HG03442 (cell line): Measurements from ENCODE around the gene SH3PXD2B.
"Not testable (repeated sequence)": the region's sequence is repeated elsewhere in the genome, so short reads cannot be mapped to it uniquely, and the experiment has no call there.

Experiments
- ATAC-seq: cut with Tn5 transposase; IDR thresholded peaks from one replicate; pipeline ENCODE4 v1.9.1; 2021; ENCODE audit warnings: mild to moderate bottlenecking, moderate library complexity; ENCODE audit not compliant: unreplicated experiment

SH3PXD2B gene

DNA sequence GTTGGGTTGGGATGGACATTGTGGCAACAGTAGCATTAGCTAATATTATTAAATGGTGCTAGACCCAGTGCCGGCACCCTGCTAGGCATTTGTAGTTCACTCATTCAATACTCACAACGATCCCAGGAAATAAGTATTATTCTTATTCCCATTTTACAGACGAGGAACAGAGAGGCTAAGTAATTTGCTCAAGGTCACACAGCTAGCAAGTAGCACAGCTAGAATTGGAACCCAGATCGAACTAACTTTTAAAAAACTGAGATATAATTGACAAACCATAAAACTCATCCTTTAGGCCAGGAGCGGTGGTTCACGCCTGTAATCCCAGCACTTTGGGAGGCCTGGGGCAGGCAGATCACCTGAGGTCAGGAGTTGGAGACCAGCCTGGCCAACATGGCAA lies 79.5 kb downstream of the SH3PXD2B start:
- no peak for ATAC-seq

DNA sequence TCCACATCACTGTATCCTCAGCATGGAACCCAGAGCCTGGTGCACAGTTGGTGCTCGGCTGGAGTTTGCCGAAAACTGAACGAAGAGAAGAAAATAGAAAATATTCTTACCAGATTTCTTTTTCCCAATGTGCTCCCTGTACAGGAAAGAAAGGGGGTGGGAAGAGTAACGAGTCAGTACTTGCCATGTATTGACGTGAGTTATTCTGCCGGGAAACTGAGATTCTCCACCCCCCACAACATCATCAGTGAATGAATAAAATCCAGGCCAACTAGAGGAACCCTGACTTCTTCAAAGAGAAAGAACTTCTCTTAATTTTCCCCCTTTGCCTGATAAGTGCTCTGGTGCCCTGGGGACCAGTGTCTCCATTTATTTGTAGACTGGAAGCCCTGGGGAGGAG lies 80.6 kb downstream of the SH3PXD2B start:
- no peak for ATAC-seq

DNA sequence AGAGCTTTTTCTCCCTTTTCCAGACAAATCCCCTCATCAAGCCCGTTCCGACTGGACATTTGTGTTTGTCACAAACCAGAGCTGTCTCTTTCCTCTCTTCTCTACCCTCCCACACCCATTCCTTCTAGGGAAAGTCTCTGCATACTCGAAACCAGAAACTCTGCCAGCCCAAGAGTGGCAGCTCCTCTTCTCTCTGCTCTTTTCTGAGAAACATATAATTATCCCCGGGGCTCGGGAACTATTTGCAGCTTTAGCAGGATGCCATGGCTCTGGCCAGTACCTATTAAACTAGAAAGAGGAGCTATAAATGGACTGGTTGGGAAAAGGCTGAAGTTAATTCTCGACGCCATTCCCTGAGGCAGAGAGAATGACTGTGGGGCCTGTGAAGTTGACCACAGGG lies 82.6 kb downstream of the SH3PXD2B start:
- ATAC-seq = no peak

DNA sequence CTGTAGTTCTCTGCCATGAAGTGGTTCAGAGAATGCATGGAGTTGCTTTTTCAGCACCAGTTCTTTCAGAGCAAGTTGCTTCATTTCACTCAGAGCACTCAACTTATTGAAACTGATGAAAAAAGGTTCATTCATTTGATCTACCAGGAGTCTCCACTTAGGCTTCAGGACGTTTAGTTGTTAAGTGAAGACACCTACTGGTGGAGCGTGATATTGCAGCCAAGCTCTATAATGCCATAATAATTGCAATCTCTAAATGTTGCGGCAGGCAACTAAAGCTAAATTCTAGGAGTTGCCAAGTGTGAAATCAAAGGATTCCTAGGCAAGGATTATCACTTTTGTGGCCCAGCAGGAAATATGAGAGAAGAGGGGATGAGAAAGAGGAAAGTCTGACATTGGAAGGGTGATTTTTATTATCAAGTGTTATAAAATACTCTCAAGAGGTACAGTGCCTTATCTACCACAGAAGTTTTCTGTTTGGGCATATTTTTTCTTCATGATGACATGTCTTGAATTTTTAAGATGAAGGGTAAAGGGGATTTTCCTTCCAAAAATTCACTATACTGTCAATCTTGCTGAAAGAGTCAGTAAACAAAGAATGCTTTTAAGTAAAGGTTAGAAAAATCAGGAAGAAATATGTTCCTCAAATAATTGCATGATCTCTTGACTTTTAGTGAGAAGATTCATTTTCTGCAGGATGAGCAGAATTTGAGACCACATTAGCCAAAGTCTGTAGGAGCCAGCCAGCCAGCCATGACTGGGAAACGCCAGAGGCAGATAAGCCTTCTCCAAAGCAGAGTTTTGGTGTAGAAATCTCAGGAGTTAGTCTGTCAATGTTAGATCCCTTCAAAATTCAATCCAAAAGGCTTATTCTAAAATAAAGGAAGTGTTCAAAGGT lies 83.4 kb downstream of the SH3PXD2B start:
- ATAC-seq = no peak

DNA sequence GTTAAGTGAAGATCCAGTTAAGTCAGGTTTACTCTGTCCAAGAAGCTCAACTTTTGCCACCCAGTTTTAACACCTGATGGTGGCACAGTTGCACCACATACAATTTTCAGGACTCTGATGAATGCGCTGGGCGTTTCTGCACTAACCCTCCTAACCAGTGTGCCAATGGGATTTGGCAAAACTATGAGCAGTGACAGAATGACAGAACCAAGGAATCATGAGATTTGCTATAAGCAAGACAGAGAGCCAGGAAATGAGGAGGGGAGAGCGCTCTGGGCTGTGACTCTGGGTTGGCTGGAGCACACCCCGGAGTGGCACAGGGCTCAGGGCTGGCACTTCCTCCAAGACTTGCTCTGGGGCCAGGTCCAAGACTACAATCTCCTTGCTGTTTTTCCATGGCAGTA lies 84.1 kb downstream of the SH3PXD2B start:
- no peak for ATAC-seq

DNA sequence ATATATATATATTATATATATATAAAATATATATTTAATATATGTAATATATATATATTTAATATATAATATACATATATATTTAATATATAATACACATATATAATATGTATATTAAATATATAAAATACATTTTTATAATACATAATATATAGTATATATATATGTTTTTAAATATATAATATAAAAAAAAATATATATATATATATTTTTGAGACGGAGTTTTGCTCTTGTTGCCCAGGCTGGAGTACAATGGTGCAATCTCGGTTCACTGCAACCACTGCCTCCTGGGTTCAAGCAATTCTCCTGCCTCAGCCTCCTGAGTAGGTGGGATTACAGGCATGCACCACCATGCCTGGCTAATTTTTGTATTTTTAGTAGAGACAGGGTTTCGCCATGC lies 85.6 kb downstream of the SH3PXD2B start:
- not testable (repeated sequence) for ATAC-seq

DNA sequence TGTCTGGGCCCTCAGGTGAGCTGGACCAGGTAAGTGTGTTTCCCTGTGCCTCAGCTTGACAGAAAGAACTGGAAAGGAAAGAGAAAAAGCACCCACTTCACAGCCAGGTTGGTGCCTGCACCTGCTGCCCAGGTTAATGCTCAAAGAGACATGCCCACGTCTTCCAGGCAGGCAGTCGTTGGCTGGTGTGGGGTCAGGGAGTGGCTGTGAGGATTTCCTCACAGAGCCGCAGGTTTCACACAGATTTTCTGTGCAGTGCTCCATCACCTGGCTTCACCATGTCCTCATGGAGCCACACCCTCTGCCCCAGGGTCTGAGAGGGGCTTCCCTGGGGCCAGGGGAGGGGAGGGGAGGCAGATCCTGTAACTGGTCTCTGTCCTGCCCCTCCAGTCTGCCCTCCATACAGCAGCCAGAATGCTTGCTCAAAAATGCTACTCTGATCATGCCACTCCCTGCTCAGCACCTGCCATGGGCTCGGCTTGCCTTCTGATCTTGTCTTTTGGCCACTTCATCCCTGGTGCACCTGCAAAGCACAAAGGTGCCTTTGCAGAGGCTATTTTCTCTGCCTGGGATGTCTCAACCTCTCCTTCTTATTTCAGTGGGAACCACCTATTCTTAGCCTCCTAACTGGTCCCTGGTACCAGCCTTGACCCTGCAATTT lies 88.2 kb downstream of the SH3PXD2B start:
- ATAC-seq = no peak

DNA sequence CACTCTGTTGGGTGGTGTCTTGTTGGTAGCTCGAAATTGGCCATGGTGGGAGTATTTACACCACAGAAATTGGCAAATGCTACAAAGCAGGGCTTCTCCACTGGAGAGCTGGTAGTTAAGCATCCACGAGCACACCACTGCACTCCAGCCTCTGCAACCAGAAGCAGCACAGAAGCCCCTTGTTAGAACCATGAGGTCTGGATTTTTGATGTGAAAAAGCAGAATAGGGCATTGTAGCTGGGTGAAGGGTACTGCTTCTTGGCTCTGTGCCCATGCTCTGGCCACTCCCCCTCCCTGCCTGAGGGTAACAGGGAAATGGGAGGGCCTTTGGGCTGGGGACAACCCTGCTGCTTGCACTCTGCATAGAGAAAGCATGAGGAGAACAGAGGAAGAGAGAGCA lies 89.6 kb downstream of the SH3PXD2B start:
- no peak for ATAC-seq

DNA sequence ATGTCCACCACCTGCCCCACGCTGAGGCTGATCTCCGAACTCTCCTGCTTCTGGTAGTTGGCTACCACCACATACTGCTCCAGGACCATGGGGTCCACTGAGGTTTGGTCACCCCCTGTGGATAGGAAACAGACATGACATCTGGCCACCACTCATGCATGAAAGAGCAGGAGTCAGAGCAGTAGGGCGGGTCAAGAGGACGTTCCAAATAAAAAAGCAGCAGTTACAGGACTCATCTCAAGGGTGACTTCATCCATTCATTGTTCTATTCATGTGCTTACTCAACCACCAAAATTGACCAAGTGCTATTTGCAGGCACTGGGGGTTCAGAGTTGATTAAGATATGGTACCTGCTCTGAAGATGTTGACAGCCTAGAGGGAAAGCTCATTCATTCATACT lies 91.6 kb downstream of the SH3PXD2B start:
- no peak for ATAC-seq

DNA sequence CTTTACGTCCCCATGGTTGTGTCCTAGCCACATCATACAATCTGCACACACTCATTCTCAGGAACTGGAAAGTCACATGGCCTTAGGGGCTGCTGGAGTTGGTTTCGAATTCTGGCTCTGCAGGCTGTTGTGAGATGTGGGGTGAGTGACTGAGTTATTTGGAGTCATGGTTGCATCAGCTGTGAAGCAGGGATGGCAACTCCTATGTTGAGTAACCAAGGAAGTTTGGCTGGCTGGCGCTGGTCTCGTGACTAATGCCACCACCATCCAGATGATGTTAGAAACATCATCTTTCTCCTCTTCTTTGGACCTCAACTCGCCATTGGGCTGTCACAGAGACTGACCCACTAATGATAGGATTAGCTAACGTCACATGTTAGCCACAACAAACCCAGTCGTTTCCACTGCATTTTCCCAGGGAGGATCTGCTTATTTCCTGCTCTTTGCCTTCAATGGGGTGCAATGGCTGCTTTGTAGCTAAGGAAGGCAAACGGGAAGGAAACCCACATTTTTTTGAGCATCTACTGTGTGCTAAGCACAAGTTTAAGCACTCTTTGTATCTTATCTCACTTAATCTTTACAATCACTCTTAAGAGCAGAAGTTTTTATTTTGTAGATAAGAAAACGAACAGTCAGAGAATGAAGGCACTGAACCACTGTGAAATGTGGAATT lies 92.6 kb downstream of the SH3PXD2B start:
- peak; percentile 66 for ATAC-seq

DNA sequence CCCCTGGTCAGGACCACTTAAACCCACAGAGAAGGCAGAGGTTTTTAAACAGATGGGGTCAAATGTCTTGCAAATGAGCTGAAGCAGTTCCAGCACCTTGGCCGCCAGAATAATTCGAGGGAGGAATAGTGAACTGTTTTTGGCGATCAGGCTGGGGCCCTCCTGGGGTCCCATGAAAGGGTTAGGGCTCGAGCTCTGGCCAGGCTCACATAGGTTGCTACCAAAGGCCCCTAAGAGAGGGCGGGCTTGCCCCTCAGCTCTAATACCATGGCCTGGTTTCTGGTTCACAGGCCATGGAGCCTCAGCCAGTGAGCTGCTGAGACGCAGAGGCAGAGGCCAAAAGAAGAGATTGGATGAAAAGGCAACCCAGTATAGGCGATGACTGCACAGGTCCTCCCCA lies 96.0 kb downstream of the SH3PXD2B start:
- no peak for ATAC-seq

DNA sequence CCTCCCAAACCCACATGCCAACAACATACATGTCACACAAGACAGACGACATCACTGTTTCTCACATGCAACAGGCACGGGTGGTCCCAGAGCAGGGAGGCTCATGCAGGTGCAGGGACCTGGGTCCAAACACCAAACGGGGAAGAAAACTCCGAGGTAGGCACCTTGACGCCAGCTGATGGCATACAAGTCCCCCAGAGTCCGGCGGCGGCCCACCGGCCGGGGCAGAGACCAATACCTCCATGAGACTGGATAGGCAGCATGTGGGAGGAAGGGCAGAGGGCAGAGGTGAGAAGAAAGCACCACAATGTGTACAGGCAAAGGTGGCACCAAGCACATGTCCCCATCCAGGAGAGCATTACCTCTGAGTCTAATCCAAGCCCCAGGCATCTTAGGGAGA lies 97.8 kb downstream of the SH3PXD2B start:
- no peak for ATAC-seq

DNA sequence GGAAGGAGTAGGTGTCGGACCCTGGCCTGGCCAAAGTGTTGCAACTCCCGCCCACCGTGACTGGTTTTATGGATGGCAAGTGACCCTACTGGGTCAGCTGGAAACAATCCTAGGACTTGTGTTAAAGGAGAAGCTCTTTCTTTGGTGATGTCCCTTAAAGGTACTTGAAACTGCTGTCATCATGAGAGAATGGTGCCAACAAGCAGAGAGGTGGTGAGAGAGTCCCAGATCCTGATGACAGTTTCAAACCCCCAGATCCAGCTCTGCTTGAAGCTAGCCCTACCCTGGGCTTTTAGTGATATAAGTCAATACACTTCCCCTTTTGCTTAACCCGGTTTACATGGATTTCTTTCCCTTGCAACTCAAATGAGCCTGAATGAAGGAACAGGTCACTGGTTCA lies 98.3 kb downstream of the SH3PXD2B start:
- no peak for ATAC-seq

DNA sequence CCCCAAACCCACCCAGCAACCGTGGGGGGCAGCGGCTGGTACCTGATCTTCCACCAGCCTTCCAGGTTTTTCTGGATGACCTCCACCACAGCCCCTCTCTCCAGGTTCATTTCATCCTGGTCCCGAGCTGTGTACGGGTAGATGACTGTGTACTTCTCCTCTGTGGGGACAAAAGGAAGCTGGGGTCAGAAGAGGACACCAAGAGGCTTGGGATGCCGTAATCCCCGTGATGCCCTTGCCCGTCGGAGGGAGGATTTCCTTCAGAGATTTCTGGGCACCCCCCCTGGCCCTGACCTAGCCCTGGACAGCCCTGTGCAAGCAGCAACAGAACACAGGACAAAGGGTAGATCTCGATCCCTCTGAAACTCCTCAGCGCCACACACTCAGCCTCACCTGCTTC lies 100.5 kb downstream of the SH3PXD2B start:
- ATAC-seq = no peak

DNA sequence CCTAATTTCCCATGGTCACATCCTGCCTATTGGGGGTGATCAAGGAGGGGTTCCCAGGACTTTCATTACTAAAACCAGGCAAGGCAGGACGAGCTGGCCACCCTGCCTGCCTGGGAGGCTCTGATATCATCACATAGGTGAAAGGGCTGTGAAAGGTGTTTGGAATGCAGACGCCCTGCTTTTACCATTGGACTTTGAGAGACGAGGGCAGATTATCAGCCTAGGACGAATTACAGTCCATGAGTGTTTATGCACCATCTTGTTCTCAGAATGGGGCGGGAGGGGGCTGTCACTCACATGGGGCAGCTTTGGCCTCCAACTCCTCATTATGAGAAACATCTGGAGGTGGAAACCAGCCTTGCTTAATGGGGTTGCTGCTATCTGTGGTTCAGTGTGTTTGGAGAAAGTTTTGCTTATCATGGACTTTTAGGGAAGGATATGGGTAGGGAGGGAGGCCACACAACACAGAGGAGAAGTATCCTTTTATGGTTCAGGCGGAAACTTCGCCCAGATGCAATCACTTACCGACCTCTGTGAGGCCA lies 101.0 kb downstream of the SH3PXD2B start:
- no peak for ATAC-seq

DNA sequence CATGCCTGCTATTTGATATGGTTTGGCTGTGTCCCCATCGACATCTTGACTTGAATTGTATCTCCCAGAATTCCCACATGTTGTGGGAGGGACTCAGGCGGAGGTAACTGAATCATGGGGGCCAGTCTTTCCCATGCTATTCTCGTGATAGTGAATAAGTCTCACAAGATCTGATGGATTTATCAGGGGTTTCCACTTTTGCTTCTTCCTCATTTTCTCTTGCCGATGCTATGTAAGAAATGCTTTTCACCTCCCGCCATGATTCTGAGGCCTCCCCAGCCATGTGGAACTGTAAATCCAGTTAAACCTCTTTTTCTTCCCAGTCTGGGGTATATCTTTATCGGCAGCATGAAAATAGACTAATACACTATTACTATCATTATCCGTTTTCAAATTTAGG lies 101.8 kb downstream of the SH3PXD2B start:
- not testable (repeated sequence) for ATAC-seq

DNA sequence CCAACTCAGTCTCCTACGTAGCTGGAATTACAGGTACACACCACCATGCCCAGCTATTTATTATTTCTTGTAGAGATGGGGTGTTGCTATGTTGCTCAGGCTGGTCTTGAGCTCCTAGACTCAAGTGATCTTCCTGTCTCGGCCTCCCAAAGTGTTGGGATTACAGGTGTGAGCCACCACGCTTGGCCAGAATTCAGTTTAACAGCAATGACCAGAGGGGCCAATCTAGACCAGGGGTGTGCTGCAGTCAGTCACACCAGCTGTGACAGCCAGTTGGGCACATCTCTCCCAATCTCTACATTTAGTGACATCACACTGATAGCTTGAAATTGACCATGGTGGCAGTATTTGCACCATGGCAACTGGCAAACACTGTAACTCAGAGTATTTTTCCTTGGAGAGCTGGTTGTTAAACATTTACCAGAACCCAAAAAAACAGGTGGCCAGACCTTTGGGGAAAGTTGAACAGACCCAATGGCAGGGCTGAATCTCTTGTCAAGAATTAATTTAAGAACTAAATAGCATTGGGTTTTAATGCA lies 103.0 kb downstream of the SH3PXD2B start:
- ATAC-seq = no peak

DNA sequence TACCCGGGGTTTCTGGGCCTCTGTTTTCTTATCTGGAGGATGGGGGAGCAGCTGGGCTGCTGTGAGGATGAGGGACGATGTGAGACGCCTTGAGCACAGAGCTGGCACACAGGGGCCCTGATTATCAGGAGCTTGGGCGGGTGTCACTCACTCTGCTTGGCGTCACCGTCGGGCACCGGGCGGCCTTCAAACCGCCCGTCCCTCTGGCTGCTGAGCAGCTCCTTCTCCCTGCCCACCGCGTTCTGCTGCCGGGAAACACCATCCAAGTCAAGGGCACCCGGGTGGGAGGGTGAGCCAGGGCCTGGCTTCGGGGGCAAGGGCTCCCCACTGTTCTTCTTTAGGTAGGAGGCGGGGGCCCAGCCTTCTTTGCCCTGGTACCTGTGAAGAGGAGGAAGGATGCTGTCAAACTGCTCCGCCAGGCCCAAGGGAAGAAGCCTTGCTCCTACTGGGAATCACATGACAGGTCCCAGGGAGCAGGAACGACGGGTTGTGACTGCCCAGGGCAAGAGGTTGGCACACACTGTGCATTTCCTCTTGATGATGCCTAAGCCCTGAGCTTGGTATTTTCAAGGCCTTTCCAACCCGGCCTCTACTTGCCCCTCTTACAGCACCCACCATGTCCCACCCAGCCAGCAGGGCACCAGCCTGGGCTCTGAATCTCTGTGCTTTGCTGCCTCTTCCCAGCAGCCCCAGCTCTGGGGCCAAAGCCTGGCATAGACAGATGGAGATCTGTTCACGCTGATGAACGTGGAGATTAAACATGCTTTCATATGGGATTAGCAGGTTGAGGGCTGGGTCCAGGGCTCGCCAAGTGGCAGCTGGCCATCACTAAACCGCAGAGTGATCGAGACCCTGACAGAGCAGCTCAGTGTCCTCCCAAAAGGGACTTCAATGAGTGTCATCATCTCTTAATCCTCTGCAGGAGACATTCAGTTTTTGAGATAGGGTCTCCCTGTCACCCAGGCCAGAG lies 103.8 kb downstream of the SH3PXD2B start:
- no peak for ATAC-seq

DNA sequence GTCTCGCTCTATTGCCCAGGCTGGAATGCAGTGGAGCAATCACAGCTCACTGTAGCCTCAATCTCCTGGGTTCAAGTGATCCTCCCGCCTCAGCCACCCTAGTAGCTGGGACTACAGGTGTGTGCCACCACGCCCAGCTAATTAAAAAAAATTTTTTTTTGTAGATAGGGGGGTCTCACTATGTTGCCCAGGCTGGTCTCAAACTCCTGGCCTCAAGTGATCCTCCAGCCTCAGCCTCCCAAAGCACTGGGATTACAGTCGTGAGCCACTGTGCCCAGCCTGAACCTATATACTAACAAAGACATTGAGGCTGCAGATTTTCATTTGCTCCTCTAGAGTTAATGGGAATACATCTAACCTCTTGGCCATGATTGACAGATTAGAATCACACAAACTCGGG lies 105.6 kb downstream of the SH3PXD2B start:
- not testable (repeated sequence) for ATAC-seq

DNA sequence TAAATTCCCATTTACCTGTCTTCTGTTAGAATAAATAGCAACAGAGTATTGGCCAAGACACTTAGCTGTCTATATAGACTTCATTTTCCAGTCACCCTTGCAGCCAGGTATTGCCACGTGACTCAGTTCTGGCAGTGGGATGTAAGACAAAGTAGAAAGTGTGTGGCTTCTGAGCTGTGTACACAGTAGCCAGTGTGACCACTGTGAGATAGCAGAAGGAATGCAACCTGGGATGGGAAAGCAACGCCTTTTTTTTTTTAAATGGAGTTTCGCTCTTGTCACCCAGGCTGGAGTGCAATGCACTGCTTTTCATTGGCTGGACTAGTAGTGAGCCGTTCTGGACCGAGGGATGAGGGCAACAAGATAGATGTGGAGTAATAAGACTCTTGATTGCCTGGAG lies 106.2 kb downstream of the SH3PXD2B start:
- no peak for ATAC-seq
